ENCODE measurements around the gene SYTL3. TPM values are rescaled to one million over a fixed set of nuclear protein-coding genes. Genes with fewer than 3 reads are reported as not detected.

SYTL3 gene
- total and polyA plus RNA-seq, 5 experiments from 2014 or later, result 11.1 to 16.1 (median 15.7) TPM

DNA sequence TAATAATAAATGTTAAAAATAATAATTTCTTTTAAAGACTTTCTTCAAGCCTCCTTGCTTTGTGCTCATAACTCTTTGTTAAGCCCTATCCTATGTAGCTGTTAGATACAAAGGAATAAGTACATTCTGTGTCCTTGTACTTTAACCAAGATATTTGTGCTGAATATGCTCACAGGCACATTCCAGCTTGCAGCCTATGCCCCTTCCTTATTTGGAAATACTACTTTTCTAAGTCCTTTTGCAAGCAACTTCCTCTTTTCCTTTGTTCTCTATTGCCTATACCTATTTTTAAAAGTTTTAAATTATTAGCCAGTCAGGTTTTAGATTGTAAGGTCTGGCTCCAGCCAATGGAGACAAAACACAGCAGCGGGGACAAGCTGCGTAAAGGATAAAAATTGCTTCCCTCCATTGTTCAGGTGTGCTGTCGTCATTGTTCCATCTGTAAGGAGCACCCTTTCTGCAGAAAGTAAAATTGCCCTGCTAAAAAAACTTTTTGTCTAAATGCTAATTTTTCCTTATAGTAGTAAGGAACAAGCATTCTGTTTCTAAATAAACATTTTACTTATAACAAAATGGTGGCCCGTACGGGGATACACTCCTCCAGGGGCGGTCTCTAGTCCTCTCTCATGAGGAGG, 80.2 kb downstream of the SYTL3 start:
- no peaks in the 10 kb centered on the region for H3K4me1 Mint-ChIP-seq
- H3K4me3 Mint-ChIP-seq, result no peak overlapping the region
- ATAC-seq (no peak), DNase-seq (no peak)
- H3K36me3 Mint-ChIP-seq, result peaks cover 23 to 73% (median 62%) of the 10 kb centered on the region in 3 donors
- H3K27me3 Mint-ChIP-seq, result no peaks in the 10 kb centered on the region
- H3K27ac Mint-ChIP-seq, result peak overlapping the region in 1 of 10 donors; percentile 52
- POLR2A ChIA-PET, result interaction anchor here (0.6 to 0.9 kb wide), 2 partner anchors 18 to 198 kb away, joined by 3 to 5 read pairs; no protein-coding TSS in a partner anchor
- peaks cover 0 to 18% (median 0%) of the 10 kb centered on the region in 9 donors for H3K9me3 Mint-ChIP-seq

DNA sequence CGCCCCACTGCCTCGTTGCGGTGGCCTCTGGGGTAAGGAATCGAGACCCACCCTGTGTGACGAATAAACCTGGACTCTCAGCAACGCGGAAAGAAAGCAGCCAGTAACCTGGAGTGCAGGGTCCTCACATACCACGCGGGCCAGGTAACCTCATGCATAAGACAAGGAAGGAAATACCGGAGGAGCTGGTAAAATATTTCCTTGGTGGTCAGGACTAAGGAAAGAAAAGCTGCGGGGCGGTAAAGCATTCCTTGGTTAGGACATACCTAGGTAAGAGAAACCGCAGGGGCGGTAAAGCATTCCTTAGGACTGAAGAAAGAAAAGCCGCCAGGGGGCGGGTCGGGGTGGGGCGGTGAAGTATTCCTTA, 80.7 kb downstream of the SYTL3 start:
- Mint-ChIP-seq H3K27ac (peak overlapping the region in 1 of 10 donors; percentile 52), H3K27me3 (no peaks in the 10 kb centered on the region), H3K36me3 (peaks cover 19 to 73% (median 62%) of the 10 kb centered on the region in 3 donors), H3K9me3 (peaks cover 0 to 18% (median 0%) of the 10 kb centered on the region in 9 donors), H3K4me3 (no peak overlapping the region), H3K4me1 (no peaks in the 10 kb centered on the region)
- no peak for DNase-seq
- ATAC-seq, result no peak
- POLR2A ChIA-PET, result no interaction called here

DNA sequence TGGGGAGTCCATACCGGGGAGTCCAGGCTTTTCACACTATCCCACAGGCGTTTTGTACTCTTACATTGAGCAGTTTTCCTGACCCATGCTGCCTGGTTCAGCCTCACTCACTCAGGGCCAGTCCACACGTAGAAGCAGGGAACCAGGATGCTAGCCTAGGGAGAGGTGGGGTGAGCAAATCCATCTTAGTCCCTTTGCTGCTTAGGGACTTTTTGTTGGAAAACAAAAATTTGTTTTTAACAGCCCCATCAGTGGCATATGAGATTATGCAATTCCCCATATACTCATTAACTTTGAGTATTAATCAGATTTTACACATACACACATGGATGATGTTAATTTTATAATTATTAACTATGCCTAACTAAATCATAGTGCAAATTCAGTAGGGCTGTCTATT, 85.2 kb downstream of the SYTL3 start:
- H3K36me3 Mint-ChIP-seq, result peaks cover 29 to 71% (median 69%) of the 10 kb centered on the region in 3 donors
- ATAC-seq, result no peak
- no peak for DNase-seq
- H3K9me3 Mint-ChIP-seq, result peaks cover 2 to 27% (median 14%) of the 10 kb centered on the region in 9 donors
- no peaks in the 10 kb centered on the region for H3K27me3 Mint-ChIP-seq
- H3K4me1 Mint-ChIP-seq, result peaks cover 0 to 4% (median 0%) of the 10 kb centered on the region in 4 donors
- peak overlapping the region in 1 of 10 donors; percentile 72 for H3K27ac Mint-ChIP-seq
- no peak overlapping the region for H3K4me3 Mint-ChIP-seq
- POLR2A ChIA-PET, result no interaction called here

DNA sequence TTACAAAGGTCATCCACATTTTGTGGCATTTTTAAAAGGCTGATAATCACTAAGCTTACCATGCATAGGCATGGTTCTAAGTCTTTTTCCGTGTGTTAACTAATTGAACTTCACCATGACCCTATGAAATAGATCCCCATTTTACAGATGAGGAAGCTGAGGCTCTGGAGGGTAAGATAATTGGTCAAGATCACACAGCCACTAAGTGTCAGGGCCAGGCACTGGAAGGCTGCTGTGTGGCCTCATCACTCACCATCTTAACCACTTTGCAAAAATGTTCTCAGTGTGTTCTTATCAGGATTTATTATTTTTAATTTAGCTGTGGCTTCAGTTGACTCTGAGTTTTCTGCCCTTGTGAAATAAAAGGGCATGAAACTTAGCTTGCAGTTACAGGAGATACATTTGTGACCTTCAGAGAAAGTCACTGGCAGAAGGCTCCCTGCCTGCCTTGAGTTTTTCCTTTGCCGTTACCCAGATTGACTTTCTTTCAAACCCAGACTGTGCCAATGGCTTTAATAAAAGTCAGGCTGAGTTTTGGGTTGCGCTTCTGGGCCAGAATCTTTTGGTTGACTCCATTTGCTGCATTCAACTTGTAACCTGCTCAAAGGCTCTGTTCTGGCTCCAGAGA, 87.3 kb downstream of the SYTL3 start:
- peaks cover 0 to 4% (median 0%) of the 10 kb centered on the region in 4 donors for H3K4me1 Mint-ChIP-seq
- peaks cover 2 to 26% (median 16%) of the 10 kb centered on the region in 9 donors for H3K9me3 Mint-ChIP-seq
- no peaks in the 10 kb centered on the region for H3K27me3 Mint-ChIP-seq
- no peak overlapping the region for H3K27ac Mint-ChIP-seq
- peaks cover 26 to 72% (median 63%) of the 10 kb centered on the region in 3 donors for H3K36me3 Mint-ChIP-seq
- POLR2A ChIA-PET, result no interaction called here
- no peak overlapping the region for H3K4me3 Mint-ChIP-seq
- DNase-seq (no peak), ATAC-seq (no peak)

DNA sequence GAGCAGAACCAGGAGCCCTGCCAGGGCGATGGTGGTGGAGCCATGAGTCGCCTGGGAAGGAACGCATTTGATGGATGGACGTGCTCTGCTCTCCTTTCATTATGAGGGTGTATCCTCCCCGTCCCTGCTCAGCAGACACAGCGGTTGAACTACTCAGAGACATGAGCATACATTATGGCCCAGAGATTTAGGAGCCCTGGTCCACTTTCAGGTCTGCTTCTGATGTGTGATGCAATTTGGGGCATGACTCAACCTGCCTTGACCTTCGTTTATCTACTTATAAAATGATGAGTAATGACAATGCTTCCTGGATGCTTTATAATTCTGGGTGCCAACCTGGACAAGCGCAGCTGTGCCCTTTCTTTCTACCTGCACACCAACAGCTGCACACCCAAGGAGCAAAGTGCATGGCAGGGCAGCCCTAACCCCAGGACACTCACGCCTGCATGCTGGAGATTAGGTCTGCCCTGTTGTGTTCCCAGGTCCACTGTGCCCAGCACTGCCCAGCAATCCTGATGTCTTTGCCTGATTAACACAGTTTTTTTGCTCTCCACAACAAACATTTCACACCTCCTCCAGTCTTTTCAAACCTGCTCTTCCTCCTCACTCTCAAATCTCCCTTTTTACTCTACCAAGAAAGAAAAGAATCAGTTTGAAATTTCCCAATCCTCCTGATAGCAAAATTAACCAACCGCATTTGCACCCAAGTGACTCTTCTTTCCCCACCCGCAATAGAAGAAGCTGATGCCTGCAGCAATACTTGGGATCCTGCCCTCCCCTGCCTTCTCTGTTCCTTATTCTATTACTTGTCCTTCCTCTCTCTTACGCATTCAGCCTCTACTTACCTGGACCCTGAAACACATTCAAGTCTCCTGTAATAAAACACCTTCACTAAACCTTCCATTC, 88.1 kb downstream of the SYTL3 start:
- Mint-ChIP-seq H3K4me1 (peaks cover 0 to 4% (median 0%) of the 10 kb centered on the region in 4 donors), H3K4me3 (no peak overlapping the region), H3K27me3 (no peaks in the 10 kb centered on the region), H3K9me3 (peaks cover 2 to 26% (median 16%) of the 10 kb centered on the region in 9 donors), H3K27ac (peak overlapping the region in 1 of 10 donors; percentile 57), H3K36me3 (peaks cover 23 to 71% (median 60%) of the 10 kb centered on the region in 3 donors)
- POLR2A ChIA-PET, result no interaction called here
- ATAC-seq (no peak), DNase-seq (no peak)

DNA sequence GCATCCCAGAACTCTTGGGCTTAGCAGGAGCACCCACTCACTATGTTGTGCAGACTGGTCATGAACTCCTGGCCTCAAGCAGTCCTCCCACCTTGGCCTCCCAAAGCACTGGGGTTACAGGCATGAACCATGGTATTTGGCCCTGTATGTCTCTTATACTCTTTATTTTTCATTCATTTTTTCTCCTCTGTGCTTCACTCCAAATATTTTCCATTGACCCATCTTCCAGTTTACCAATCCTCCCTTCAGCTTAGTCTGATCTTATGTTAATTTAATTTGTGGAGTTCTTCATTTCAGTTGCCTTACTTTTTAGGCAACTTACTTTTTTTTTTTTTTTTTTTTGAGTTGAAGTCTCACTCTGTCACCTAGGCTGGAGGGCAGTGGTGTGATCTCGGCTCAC, 89.8 kb downstream of the SYTL3 start:
- Mint-ChIP-seq H3K27ac (no peak overlapping the region), H3K4me1 (peaks cover 0 to 4% (median 0%) of the 10 kb centered on the region in 4 donors), H3K36me3 (peaks cover 20 to 69% (median 65%) of the 10 kb centered on the region in 3 donors), H3K27me3 (no peaks in the 10 kb centered on the region), H3K9me3 (peaks cover 2 to 19% (median 11%) of the 10 kb centered on the region in 9 donors), H3K4me3 (no peak overlapping the region)
- DNase-seq, result no peak
- POLR2A ChIA-PET, result interaction anchor here (0.6 to 0.7 kb wide), 3 partner anchors 31 to 1366 kb away, joined by 3 read pairs; no protein-coding TSS in a partner anchor
- ATAC-seq, result no peak

DNA sequence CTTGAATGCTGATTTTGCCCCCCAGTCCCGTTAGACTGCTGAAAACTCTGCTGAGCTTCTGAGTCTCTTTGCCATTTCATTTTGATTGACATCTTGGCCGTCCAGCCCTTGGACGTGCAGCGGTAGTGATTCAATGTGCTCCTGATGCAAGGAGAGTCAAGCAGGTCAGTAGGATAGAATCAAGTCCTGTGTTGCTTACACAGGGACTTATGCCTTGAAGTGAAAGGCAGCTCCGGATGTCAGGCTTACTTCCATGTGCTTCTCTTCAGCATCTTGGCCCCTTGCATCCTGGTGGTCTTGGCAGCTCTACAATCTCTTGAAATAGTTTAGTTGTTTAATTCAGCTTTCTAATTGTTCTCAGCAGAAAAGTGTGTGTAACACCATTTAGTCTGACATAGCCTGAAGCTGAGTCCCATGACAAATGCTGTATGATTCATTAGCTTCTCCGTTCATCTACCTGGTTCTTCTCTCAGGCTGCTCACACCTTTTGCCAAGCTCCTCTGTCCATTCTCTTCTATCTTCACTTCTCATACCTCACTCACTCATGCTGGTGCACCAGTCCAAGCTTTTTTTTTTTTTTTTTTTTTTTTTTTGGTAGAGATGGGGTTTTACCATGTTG, 93.3 kb downstream of the SYTL3 start:
- ATAC-seq, result no peak
- no peak for DNase-seq
- POLR2A ChIA-PET, result interaction anchor here (0.6 kb wide), 1 partner anchor 11 kb away, joined by 3 read pairs; no protein-coding TSS in a partner anchor
- Mint-ChIP-seq H3K9me3 (peaks cover 2 to 16% (median 11%) of the 10 kb centered on the region in 9 donors), H3K36me3 (peaks cover 15 to 65% (median 54%) of the 10 kb centered on the region in 3 donors), H3K27me3 (no peaks in the 10 kb centered on the region), H3K27ac (peak overlapping the region in 1 of 10 donors; percentile 74), H3K4me3 (no peak overlapping the region), H3K4me1 (peaks cover 0 to 1% (median 0%) of the 10 kb centered on the region in 4 donors)

DNA sequence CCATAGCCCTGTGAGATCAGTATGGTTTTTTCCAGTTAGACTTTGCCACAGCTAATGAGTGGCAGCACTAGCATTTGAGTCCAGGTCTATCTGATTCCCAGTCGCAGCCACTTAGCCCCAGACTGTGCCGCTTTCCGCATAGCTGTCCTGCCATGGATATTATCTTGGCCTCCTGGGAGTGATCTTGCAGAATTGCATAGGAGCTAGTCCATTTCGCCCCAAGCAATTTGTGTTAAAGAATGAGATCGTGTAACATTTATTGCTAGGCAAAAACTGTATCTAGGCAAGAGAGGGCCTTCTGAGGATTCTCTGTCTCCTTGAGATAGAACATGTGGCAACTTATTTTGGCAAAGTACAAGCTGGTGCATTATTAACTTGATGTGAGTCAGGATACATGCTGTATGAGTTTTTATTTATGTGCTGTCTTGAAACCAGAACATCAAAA, 95.2 kb downstream of the SYTL3 start:
- H3K36me3 Mint-ChIP-seq, result peaks cover 0 to 64% (median 36%) of the 10 kb centered on the region in 3 donors
- no peak overlapping the region for H3K27ac Mint-ChIP-seq
- ATAC-seq, result no peak
- no peaks in the 10 kb centered on the region for H3K4me1 Mint-ChIP-seq
- H3K4me3 Mint-ChIP-seq, result no peak overlapping the region
- DNase-seq, result no peak
- peaks cover 0 to 2% (median 0%) of the 10 kb centered on the region in 9 donors for H3K9me3 Mint-ChIP-seq
- no peaks in the 10 kb centered on the region for H3K27me3 Mint-ChIP-seq
- POLR2A ChIA-PET, result no interaction called here

DNA sequence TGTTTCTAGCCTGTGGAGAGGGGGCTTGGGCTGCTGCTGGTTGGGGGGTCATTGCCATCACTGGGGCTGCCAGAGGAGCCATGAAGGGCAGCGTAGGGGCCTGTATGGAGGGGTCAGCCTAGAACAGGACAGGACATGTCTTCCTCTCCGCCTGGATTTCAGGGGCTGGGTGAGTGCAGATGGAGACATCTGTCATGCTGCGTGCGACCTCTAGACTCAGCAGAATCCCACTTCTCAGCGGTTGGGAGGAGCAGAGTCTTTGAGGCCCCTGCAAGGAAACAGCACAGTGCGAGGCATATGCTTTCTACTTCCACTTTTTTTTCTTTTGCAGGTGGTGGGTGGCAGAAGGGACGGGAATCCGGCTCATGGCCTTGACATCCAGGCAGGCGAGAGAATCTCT, 101.4 kb downstream of the SYTL3 start:
- POLR2A ChIA-PET, result no interaction called here

DNA sequence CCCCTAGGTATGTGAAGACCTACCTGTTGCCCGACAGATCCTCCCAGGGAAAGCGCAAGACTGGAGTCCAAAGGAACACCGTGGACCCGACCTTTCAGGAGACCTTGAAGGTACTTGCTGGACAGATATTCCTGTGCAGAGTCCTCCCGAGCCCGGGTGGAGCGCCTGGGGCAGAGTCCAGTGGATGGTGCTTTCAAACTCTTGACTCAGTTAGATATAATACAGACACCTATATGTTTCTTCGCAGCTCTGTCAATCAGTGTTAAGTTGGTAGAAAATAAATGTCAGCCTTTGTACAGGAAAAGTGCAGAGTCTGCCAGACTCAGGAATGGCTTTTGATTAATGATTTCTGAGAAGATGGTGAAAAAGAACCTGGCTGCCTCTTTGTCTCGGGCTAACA, 102.1 kb downstream of the SYTL3 start:
- peaks cover 0 to 49% (median 0%) of the 10 kb centered on the region in 3 donors for H3K36me3 Mint-ChIP-seq
- H3K27ac Mint-ChIP-seq, result peak overlapping the region in 2 of 10 donors; percentile 34 to 52
- H3K9me3 Mint-ChIP-seq, result no peaks in the 10 kb centered on the region
- DNase-seq (no peak), ATAC-seq (no peak)
- POLR2A ChIA-PET, result interaction anchor here (1.6 kb wide), 1 partner anchor 9 kb away, joined by 3 read pairs; no protein-coding TSS in a partner anchor
- no peak overlapping the region for H3K4me3 Mint-ChIP-seq
- no peaks in the 10 kb centered on the region for H3K27me3 Mint-ChIP-seq
- peaks cover 0 to 3% (median 0%) of the 10 kb centered on the region in 4 donors for H3K4me1 Mint-ChIP-seq

More for the DNA sequence above, 101.4 kb downstream of the SYTL3 start:
- H3K4me3 Mint-ChIP-seq, result no peak overlapping the region
- H3K4me1 Mint-ChIP-seq, result peaks cover 0 to 3% (median 0%) of the 10 kb centered on the region in 4 donors
- H3K9me3 Mint-ChIP-seq, result no peaks in the 10 kb centered on the region
- peaks cover 0 to 49% (median 0%) of the 10 kb centered on the region in 3 donors for H3K36me3 Mint-ChIP-seq
- ATAC-seq (no peak), DNase-seq (no peak)
- H3K27me3 Mint-ChIP-seq, result no peaks in the 10 kb centered on the region
- no peak overlapping the region for H3K27ac Mint-ChIP-seq

DNA sequence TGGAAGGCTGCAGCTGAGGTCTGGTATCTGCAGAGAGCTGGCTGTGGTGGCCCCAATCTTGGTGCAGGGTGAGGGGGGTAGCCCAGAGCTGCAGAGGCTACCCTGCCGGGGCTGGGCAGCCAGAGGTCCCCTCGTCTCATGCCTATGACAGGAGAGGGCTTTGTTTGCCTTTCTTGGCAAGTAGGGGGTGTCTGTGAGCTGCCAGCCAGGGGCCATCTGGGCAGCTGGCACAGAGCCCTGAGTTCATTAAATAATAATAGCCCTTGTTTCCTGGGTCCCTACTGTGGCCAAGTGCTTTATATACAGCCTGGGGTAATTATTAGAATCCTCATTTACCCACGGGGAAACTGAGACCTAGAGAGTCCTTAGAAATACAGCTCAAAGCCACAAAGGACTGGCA, 102.8 kb downstream of the SYTL3 start:
- no peak for DNase-seq

DNA sequence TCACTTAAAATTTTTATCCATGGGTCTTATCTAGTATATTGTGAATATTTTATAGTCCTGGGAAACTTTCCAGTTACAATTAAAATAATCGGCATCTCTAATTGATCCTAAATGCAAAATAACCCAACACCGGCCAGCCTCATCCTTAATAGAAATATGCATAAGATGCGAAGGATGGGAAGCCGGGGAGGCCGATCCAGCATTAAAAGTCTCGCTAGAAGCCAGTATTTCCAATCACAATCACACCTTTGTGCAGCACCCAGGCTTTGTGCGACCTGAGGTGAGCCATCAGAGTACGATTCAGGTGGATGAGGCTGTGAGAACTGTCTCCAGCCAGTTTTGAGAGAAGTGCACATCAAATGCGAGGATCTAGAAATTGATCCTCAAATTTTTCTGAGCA, 104.0 kb downstream of the SYTL3 start:
- peaks cover 0 to 47% (median 7%) of the 10 kb centered on the region in 3 donors for H3K36me3 Mint-ChIP-seq
- POLR2A ChIA-PET, result no interaction called here

More for the DNA sequence above, 102.8 kb downstream of the SYTL3 start:
- Mint-ChIP-seq H3K27me3 (no peaks in the 10 kb centered on the region), H3K4me1 (peaks cover 0 to 3% (median 0%) of the 10 kb centered on the region in 4 donors), H3K4me3 (no peak overlapping the region), H3K27ac (peak overlapping the region in 1 of 10 donors; percentile 27), H3K36me3 (peaks cover 0 to 53% (median 5%) of the 10 kb centered on the region in 3 donors), H3K9me3 (no peaks in the 10 kb centered on the region)
- ATAC-seq, result no peak
- POLR2A ChIA-PET, result interaction anchor here (1.6 kb wide), 1 partner anchor 8 kb away, joined by 3 read pairs; no protein-coding TSS in a partner anchor

More for the DNA sequence above, 104.0 kb downstream of the SYTL3 start:
- ATAC-seq, result no peak
- H3K4me1 Mint-ChIP-seq, result peaks cover 0 to 3% (median 0%) of the 10 kb centered on the region in 4 donors
- no peaks in the 10 kb centered on the region for H3K9me3 Mint-ChIP-seq
- no peak overlapping the region for H3K27ac Mint-ChIP-seq
- H3K27me3 Mint-ChIP-seq, result no peaks in the 10 kb centered on the region
- no peak for DNase-seq
- no peak overlapping the region for H3K4me3 Mint-ChIP-seq

Data from naive thymus-derived CD8-positive, alpha-beta T cell (primary cell).